ENCODE data around the gene CSPG5.
A peak's percentile ranks its signal among the peaks of the same experiment; 100 is the strongest.

Gene CSPG5

DNA sequence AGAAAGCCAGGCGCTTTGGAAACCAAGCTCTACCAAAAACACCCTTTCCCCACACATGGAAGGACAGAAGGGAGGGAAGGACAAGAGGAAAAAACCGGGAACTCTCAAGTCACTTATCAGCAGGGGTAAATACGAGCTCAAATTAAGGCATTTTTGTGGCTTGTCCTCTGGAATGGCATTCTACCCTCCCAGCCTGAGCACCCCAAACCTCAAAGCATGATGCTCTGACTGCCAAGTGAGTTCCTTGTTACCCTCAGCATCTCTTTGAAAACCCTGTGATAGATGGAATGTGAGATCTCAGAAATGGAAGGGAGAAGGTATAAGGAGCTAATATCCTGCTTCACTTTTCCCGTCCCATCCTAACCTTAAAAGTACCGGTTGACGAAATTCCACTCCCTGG, 8.1 kb upstream of the CSPG5 start:
- DNase-seq (ENCODE audit: low spot score) = no peak

DNA sequence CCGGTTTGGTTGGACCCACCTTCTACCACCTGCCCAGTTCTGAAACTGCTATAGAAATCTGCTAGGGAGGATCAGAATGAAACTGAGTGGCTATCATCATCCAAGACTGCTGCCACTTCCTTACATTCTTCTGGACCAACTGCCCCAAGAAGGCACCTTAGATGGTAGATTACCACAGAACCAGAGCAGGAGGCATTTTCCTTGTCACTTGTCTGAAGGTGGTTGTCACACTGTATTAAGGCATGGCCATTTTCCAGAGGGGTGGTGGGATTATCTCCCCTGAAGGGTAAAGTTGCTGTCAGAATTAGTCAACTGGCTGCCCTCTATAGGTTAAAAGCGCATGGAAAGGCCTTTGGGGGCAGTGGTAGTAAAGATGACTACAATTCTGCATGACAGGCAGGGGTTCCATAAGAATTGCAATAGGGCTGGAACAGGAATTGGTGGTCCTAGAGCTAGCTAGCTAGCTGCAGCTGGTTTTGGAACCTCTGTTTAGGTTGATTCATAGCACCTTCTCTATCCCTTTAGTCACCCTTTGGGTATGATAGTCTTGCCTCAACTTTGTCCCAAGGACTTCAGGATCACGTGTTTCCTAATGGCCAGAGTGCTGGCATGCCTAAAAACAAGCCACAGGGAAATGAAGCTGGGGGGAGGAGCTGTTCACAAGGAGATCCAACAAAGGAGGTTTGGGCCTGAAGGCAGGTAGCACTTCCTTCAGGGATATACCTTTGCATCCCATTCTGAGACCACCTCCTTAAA, 4.8 kb upstream of the CSPG5 start:
- DNase-seq (ENCODE audit: low spot score) = peak; percentile 17

DNA sequence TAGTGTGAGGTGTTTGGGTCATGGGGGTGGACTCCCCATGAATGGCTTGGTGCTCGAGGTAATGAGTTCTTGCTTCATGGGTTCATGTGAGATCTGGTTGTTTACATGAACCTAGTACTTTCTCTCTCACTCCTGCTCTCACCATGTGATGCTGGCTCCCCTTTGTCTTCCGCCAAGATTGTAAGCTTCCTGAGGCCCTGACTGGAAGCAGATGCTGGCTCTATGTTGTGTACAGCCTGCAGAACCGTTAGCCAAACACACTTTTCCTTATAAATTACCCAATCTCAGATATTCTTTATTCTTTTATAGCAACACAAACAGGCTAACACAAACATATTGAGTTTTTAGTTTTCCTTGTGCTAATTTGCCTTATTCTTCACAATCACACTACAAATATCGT, 3.2 kb upstream of the CSPG5 start:
- DNase-seq (ENCODE audit: low spot score) = no peak

DNA sequence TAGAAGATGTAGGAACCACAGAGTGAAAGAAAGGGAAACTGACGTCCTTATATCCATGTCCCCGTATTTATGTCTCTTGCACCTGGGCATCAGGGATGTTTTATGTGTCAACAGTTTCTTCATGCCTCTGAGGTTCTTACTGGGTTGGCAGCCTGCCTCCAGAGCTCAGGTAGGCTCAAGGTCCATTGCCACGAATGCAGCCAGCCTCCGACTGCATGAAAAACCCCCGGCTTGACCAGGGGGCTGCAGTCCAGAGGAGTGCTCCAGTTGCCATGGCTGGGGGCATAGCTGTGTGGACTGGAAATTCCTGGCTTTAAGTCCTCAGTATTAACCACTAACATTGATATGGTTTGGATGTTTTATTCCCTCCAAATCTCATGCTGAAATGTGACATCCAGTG, 2.8 kb upstream of the CSPG5 start:
- no peak for DNase-seq (ENCODE audit: low spot score)

DNA sequence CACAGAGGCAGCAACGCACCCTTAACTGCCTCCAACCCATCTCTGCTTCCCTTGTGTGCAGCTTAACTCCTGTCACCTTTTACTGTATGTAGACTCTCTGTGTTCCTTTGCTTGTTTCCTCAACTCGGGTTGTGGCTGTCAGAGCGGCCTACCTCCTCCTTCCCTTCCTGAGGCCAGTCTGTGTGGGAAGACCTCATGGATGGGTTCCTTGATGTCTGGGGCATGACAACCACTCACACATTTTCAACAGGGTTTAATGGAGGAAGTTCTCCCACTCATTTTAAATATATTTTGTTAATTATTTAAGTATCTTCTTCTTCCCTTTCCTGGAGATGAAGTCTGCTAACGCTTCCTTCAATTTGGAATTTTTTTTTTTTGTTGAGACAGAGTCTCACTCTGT, 1.8 kb upstream of the CSPG5 start:
- no peak for DNase-seq (ENCODE audit: low spot score)

DNA sequence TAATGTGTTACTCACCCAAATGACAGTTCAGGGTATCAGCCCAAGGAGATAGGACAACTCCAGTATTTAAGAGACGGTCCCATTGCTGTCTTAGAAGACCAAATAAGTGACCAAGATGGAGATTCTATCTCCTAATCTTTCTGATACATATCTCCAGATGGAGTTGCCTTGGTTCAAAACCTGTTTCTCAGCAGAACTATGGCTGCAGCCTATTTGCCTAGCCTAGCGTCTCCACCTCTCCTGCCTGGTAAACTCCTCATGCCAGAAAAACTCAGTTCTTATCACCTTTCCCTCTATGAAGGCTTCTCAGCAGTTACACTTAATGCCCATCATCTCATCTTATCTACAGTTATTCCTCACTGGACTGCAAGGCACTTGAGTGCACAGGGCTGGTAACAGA, 1.2 kb upstream of the CSPG5 start:
- no peak for DNase-seq (ENCODE audit: low spot score)

DNA sequence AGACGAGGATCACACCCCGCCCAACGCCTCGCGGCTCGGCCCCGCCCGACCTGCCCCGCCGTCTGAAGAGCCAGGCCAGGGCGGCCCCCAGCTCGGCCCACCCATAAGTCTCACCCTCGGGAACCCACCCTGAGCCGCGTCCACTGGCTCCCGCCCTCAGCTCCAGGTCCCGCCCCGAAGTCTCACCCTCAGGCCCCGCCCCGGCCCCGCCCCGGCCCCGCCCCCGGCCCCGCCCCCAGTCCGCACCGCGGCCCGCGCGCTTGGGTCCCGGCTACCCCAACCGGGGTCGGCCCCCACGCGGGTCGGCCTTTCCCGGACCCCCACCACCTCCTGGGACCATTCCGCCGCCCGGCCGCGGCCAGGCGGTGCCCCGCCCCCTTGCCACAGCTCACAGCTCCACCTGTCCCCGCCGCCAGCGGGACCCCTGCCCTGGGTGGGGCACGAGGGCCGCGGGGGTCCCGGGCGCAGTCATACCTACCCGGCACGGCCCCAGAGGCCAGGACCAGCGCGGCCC, 489 bp downstream of the CSPG5 start:
- DNase-seq (ENCODE audit: low spot score) = peak; percentile 58

DNA sequence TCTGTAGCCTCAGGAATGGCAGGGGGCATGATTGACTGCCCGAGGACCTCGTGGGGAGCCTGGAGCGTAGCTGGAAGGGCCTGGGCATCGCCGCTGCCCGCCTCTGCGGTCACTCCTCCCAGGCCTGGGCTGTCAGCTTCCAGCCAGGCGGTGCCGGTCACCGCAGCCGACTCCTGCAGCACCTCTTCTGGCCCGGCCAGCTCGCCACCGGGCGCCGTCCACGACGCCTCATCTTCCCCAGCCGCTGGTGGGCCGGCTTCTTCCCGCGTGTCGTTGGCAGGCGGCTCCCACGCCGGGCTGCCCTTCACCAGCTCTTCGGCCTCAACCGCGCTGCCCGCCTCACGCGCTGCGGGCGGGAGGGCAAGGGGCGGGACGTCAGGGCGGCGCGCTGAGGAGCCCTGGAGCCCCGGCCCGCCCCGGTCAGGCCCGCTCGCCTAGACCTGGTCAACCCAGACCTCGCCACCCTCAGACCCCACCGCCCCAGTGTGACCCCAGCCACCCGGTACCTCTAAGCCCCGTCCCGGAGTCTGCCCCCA, 1.0 kb downstream of the CSPG5 start:
- DNase-seq (ENCODE audit: low spot score) = no peak

DNA sequence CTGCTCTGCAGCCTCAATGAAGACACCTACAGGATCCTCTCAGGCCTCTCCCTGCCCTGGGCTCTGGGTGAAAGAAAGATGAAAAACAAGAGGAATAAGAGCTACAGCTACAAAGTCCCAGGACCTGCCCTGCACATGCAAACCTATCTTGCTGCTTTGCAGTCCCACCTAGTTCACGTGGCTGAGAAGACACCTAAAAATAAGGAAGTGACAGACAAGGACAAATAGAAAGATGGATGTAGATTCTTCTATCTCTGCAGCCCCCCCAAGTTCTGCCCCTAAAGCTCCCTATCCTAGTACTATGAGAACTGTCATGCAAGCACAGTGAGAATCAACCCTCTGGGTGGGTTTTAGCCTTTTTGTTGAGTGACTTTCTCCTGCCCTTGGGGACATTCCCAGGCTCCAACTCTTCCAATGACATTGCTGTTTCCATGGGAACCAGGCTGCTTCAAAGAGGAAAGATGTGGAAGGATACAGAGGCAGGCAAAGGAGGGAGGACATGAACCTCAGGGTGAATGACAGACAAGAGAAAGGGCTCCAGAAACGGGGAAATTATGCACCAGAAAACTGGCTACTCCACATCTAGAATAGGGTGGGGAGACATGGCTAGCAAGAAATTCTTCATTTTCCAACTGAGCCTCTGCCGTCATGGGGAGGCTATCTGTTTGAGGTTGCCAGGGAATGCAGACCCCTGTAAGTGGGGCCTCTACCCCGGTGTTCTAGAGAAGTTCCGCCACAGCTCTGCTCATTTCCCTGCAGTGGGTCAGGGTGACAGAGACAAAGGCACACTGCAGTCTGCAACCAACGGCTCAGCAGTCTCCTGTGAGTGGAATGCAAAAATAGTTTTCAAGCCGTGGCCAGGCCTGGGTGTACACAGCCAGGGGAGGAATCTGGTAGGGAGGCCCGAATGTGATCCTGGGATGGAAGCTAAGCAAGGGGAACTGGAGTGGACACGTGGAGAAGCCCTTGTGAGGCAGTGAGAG, 5.2 kb downstream of the CSPG5 start:
- no peak for DNase-seq (ENCODE audit: low spot score)

DNA sequence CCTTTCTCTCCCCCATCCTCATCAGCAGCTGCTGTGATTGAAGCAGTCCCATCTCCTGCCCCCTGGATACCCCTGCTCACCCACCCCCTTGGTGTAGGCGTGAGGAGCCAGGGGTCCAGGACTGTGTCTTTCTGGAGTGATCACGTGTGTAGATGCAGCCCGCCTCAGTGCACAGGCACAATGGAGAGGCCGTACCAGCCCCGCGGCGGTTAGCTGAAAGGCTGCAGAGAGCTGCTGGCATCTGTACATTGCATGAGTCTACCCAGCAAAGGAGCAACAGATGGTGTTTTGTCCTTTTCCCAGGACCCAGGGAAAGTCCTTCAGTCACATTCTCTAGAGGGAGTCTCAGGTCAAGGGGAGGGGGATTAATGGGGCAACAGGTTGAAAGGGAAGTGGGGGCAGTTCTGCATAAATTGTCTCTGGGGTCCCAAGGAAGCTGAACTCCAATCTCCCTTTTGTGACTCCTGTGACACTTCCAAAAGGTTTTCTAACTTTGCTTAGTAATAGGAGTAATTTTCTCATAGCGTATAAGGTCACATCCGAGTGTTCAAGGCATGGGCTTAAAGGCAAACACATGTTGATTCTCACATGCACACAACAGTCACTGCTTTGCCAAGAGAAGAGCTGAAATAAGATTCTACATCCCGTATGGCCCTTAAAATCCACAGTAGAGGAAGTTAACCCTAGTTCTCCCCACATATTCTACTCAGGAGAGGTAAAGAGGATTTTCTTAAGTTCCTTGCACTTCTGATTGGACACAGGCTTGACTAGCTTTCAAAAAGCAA, 7.1 kb downstream of the CSPG5 start:
- DNase-seq (ENCODE audit: low spot score) = no peak

DNA sequence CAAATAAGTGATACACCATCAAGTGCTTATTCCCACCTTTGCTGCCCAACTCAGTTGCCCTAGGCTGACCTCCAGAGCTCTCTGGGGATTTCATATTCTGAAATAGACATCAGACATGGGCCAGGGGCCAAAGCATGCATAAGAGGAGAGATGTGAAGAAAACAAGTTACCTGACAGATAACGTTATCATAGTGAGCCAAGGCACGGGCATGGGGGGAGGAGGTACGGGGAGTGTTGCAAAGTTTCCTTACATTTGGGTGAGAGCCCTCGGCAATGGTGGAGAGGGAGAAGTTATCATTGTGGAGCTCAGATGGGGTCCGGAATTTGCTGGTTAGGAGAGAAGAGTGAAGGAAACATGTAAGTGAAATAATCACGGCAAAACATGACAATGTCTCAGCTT, 9.8 kb downstream of the CSPG5 start:
- DNase-seq (ENCODE audit: low spot score) = no peak

DNA sequence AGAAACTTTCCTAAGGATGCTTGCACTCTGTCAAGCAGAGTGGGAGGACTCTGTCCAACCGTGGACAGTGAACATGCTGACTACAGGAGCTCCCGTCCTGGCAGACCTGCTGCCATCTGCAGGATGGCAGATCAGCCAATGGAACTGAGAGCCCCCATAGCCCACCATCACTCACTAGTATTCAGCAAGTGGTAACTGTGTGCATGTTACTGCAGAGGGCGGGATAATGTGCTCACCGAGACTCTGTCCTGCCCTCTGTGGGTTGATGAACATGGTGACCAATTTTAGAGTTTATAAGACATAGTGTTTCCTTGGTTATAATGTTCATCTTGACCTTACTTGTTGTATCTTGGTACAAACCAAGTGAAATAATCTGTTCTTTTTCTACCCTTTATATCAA, 11.5 kb downstream of the CSPG5 start:
- DNase-seq (ENCODE audit: low spot score) = no peak

DNA sequence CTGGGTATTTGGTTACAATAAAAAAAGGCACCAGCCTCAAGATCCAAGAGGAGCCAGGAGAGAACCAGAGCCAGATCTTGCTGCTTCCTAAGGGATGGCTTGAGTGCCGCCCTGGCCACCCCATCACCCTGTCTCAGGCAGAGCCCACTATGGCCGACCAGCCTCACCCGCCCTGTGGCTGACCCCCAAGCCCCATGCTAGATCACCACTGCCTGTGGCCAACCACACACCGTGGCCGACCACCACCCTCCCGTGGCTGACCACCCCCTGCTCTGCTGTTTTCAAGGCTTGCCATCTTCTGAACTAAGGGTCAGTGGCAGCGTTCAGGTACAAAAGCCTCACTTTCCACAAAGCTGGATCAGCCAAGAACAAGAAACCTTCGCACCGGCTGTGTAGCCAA, 12.0 kb downstream of the CSPG5 start:
- no peak for DNase-seq (ENCODE audit: low spot score)

DNA sequence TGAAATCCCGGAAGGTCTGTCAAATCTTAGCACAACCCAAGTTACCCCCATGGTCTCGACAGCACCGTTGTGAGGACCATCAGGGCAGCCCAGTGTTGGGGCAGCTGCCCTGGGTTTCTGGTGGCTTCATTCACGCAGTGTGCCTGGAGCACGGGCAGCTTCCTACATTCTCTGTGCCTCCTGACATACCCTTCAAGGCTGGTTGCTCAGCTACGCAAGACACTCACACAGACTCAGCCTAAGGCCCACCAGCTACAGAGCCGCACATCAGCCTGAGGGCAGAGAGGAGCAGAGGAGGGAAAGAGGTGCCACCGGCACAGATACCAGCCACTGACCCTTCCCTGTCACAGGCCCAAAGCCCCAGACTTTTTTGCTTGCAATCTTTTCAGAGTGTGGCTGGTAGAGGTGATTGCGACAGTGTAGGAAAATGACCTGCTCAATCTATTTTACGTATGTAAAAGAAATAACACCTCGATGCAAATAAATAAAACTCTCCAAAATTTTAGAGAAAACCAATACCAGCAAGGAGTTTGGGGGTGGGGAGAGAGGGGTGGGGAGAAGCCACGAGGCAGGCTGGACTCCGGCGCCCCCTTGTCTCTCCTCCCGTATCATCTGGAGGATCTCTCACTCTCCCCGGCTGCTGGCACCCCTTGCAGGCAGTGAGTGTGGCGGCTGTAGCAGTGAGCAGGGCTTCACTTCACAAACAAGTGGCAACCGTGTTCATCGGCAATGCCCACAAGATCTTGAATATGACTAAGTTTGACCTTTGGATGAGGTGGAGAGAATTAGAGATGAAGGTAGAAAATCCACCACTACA, 12.7 kb downstream of the CSPG5 start:
- DNase-seq (ENCODE audit: low spot score) = no peak

DNA sequence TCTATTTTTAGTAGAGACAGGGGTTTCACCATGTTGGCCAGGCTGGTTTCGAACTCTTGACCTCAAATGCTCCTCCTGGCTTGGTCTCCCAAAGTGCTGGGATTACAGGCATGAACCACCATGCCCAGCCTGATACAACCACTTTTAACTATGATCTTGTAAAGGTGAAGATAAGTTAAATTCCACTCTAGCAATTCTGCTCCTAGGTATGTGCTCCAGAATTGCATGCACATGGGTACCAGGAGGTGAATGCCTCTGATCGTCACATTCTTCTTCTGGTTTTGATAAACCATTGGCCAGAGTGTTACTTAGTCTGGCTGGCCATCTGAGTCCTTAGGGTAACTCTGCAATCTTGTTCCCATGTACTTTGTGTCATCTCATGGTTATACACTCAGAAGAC, 22.3 kb downstream of the CSPG5 start:
- DNase-seq (ENCODE audit: low spot score) = no peak

DNA sequence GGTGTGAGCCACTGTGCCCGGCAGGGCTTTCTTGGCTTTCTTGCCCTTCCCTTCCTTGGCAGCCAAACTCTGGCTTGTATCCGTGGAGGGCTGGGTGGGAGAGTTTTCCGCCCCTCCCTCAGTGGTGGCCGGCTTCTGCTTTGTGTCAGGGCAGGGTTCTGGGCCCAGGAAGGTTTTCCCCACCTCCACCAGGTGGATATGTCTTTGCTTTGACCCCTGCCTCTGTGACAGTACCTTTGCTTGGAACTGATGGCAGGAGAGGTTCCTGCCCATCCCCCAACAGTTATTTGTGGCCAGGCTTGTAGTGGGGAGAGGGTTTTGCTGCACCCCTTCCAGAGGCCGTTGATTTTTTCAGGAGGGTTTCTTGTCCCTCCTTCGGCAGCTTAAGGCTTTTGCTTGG, 24.3 kb downstream of the CSPG5 start:
- DNase-seq (ENCODE audit: low spot score) = no peak

DNA sequence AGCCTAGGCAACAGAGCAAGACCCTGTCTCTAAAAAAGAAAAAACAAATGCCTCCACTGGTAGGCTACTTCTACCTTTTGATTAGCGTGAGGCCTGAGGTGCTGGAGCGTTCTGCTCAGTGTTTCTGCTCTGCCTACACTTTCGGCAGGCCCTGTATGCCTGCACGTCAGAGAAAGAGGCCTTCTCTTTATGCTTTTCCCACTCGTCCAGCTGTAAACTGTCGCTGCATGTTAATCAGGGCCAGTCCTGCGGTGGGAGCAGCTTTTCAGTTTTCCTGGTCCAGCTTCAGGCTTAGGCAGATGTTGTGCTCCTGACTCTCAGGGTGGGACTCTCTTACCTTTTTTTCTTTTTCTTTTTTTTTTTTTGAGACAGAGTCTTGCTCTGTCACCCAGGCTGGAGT, 25.3 kb downstream of the CSPG5 start:
- DNase-seq (ENCODE audit: low spot score) = no peak

DNA sequence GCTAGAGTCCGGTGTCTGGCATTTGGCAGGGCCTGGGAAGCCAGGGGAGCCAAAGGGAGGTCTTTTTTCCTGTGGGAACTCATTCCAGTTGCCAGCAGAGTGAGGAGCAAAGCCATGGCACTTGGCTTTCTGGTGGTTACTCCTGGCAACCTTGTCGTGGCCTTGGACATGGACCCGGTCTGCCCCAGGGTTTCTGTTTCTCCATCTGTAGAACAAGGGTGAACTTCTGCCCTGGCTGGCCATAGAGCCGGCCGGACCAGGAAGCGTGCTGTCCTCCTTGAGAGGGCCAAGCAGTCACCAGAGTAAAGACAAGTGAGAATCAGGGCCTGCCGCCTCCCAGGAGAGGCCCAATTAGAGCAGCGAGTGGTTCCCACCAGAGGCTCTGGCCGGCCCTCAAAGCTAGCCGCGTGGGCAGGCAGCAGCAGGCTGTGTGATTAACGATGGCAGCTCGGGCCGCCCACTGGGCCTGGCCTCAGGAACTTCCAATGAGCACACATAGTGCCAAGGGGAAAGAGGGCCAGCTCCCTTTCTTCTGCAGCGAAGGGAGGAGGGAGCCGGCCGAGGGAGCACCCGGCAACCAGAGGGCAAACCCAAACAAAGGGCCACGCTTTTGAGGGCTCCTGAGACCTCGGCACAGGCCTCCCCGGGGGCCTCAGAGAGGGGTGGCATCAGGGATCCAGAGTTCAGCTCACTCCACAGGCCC, 36.0 kb downstream of the CSPG5 start:
- DNase-seq (ENCODE audit: low spot score) = peak; percentile 72

DNA sequence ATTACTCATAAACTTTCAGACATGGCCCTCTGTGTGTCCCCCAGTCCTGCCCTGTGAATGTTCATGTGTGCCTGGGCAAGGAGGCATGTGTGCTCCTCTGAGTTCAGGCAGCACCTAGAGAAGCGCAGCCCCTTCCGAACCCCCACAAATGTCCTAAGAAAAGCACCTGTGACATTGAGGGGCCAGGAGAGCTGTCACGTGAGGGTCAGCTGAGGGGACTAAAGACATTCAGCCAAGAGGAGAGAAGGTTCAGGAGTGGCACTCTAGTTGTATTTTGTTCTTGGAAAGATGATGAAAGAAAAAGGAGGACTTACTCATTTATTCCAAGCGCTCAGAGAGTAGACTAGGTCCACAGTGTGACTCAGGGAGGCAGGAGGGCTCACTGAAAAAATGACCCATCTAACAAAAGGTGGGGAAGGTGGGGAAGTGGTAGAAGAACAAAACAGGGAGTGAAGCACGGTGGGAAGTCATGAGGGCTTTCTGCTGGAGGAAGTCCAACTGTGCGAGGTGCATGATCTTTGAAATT, 37.0 kb downstream of the CSPG5 start:
- no peak for DNase-seq (ENCODE audit: low spot score)

DNA sequence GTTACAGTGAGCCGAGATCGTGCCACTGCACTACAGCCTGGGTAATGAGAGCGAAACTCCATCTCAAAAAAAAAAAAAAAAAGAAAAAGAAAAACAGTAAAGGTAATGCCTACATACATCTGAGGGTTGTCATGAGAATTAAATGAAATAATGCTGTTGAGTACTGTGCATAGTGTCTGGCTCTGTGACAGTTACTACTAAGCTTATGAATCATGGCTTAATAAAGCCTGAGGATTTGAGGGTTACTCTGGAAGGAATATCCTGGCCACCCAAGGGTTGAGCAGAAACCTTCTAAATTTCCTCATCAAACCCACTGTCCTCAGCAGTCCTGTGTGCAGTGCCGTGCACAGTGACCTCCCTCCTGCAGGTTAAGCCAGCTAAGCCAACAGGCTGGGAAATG, 38.4 kb downstream of the CSPG5 start:
- no peak for DNase-seq (ENCODE audit: low spot score)
